A549 (cell line): Measurements from ENCODE around the gene USH1C. TPM values are rescaled to one million over a fixed set of nuclear protein-coding genes. Genes with fewer than 3 reads are reported as not detected.

Experiments used
- ATAC-seq, 2 experiments: fragments of 200-7000 bp in 1 of 2; fragments of >200 bp in 1 of 2; cut with Nextera tagmentation in 1 of 2; cut with Tn5 transposase in 1 of 2; 3 replicates each; pipeline versions ENCODE4 v1.8.0 to v1.9.1; 2018 to 2020; ENCODE audit warnings: mild to moderate bottlenecking in 1 of 2, moderate library complexity in 1 of 2
- CTCF ChIA-PET: fragments of 300-600 bp; sonication (Branson Sonifier 250); formaldehyde crosslinking; extraction: SDS; loops from one replicate; lab custom pipeline; 2021; ENCODE audit warnings: antibody characterized with exemption, inconsistent platforms; lab: Yijun Ruan, JAX
- POLR2A ChIA-PET: fragments of 350-600 bp; formaldehyde crosslinking; extraction: SDS; loops from one replicate; lab custom pipeline; 2021; ENCODE audit warnings: antibody characterized with exemption, inconsistent platforms; lab: Yijun Ruan, JAX
- DNase-seq, 2 experiments: peaks; one replicate each; pipeline versions ENCODE4 v3.0.0 to v3.0.0-alpha.2; 2011 to 2016; ENCODE audit warnings: low read depth in 1 of 2, low spot score in 1 of 2
- FAIRE-seq: peaks from 2 replicates; lab custom pipeline; 2011; peaks lifted over from hg19 to GRCh38; lab: Jason Lieb, UNC
- H3K27ac ChIP-seq, 2 experiments: fragments of >200 bp; sonication (Bioruptor Twin); formaldehyde crosslinking; 3 replicates each; pipeline ENCODE4 v1.5.1; 2016 to 2017
- H3K4me1 ChIP-seq: fragments of >200 bp; sonication (Bioruptor Twin); formaldehyde crosslinking; 3 replicates; pipeline ENCODE4 v1.6.1; 2016
- H3K4me2 ChIP-seq: fragments of >200 bp; sonication (Bioruptor Twin); formaldehyde crosslinking; 3 replicates; pipeline ENCODE4 v1.6.1; 2016
- H3K4me3 ChIP-seq: fragments of >200 bp; sonication (Bioruptor Twin); formaldehyde crosslinking; 3 replicates; pipeline ENCODE4 v1.5.1; 2016
- H3K9me3 ChIP-seq: fragments of >200 bp; sonication (Bioruptor Twin); formaldehyde crosslinking; 3 replicates; pipeline ENCODE4 v1.6.1; 2016
- BHLHE40 ChIP-seq: IDR thresholded peaks from 2 replicates; pipeline ENCODE4 v1.6.1; 2012; ENCODE audit warnings: low read depth, low read length, inconsistent platforms
- CBX2 ChIP-seq: fragments of 200-600 bp; sonication (generic); IDR thresholded peaks from 2 replicates; pipeline ENCODE4 v1.6.1; 2016; ENCODE audit warnings: low read depth, mild to moderate bottlenecking, borderline replicate concordance
- CBX8 ChIP-seq: fragments of 200-600 bp; sonication (generic); IDR thresholded peaks from 2 replicates; pipeline ENCODE4 v1.6.1; 2016
- CHD4 ChIP-seq: fragments of 200-600 bp; sonication (generic); IDR thresholded peaks from 2 replicates; pipeline ENCODE4 v1.6.1; 2016; ENCODE audit warnings: antibody characterized with exemption, mild to moderate bottlenecking, borderline replicate concordance
- EHF ChIP-seq: fragments of 250-450 bp; sonication (Bioruptor Pico); IDR thresholded peaks from 2 replicates; pipeline ENCODE4 v1.5.0; 2020; ENCODE audit warnings: mild to moderate bottlenecking
- EHMT2 ChIP-seq: fragments of 200-600 bp; sonication (generic); IDR thresholded peaks from 2 replicates; pipeline ENCODE4 v1.6.1; 2016; ENCODE audit warnings: antibody characterized with exemption, low read depth, mild to moderate bottlenecking, moderate library complexity
- ESRRA ChIP-seq: fragments of 150-350 bp; IDR thresholded peaks from 2 replicates; pipeline ENCODE4 v1.6.1; 2014; ENCODE audit warnings: mild to moderate bottlenecking, low read length, borderline replicate concordance
- FOSL2 ChIP-seq, 2 experiments: fragments of 450-650 bp in 1 of 2; fragments of >200 bp in 1 of 2; sonication (Bioruptor Twin) in 1 of 2; formaldehyde crosslinking; IDR thresholded peaks; 2 replicates each; pipeline versions ENCODE4 v1.5.0 to v1.6.1; 2016 to 2020; ENCODE audit warnings: mild to moderate bottlenecking in 1 of 2, moderate library complexity in 1 of 2
- FOXS1 ChIP-seq: fragments of 250-450 bp; sonication (Bioruptor Pico); IDR thresholded peaks from 2 replicates; pipeline ENCODE4 v1.5.0; 2020; ENCODE audit warnings: mild to moderate bottlenecking, moderate library complexity
- HEYL ChIP-seq: fragments of 250-450 bp; sonication (Bioruptor Pico); IDR thresholded peaks from 2 replicates; pipeline ENCODE4 v1.8.0; 2021; ENCODE audit warnings: mild to moderate bottlenecking, moderate library complexity
- HOXA7 ChIP-seq: fragments of 250-450 bp; sonication (Bioruptor Pico); IDR thresholded peaks from 2 replicates; pipeline ENCODE4 v1.5.0; 2020; ENCODE audit warnings: mild to moderate bottlenecking, moderate library complexity
- HOXB13 ChIP-seq: fragments of 250-450 bp; sonication (Bioruptor Pico); IDR thresholded peaks from 2 replicates; pipeline ENCODE4 v1.5.0; 2020; ENCODE audit warnings: low read depth, mild to moderate bottlenecking, moderate library complexity
- JUNB ChIP-seq: fragments of >200 bp; sonication (Bioruptor Twin); formaldehyde crosslinking; IDR thresholded peaks from 2 replicates; pipeline ENCODE4 v1.6.1; 2016
- KDM1A ChIP-seq: fragments of 200-600 bp; sonication (generic); IDR thresholded peaks from 2 replicates; pipeline ENCODE4 v1.6.1; 2016; ENCODE audit warnings: low read depth, mild to moderate bottlenecking
- MAX ChIP-seq: IDR thresholded peaks from 2 replicates; pipeline ENCODE4 v1.6.1; 2012
- MAZ ChIP-seq: fragments of 150-350 bp; IDR thresholded peaks from 2 replicates; pipeline ENCODE4 v1.6.1; 2014; ENCODE audit warnings: antibody characterized with exemption, low read depth, low read length, borderline replicate concordance
- MYC ChIP-seq: IDR thresholded peaks from 2 replicates; pipeline ENCODE4 v1.6.1; 2012; ENCODE audit warnings: mild to moderate bottlenecking, inconsistent platforms, low read length, improper control_type of control experiment, borderline replicate concordance
- NPAS2 ChIP-seq: fragments of 250-450 bp; sonication (Bioruptor Pico); IDR thresholded peaks from 2 replicates; pipeline ENCODE4 v1.8.0; 2022; ENCODE audit warnings: mild to moderate bottlenecking, moderate library complexity, borderline replicate concordance
- PHF8 ChIP-seq: fragments of 200-600 bp; sonication (generic); IDR thresholded peaks from 2 replicates; pipeline ENCODE4 v1.6.1; 2016; ENCODE audit warnings: low read depth, mild to moderate bottlenecking, antibody characterized with exemption, moderate library complexity, borderline replicate concordance
- POLR2AphosphoS2 ChIP-seq: conservative IDR thresholded peaks from 2 replicates; pipeline ENCODE4 v1.6.1; 2012; ENCODE audit warnings: low read length, improper control_type of control experiment, inconsistent platforms
- RAD21 ChIP-seq, 2 experiments: fragments of >200 bp in 1 of 2; sonication (Bioruptor Twin) in 1 of 2; formaldehyde crosslinking in 1 of 2; IDR thresholded peaks in 1 of 2; conservative IDR thresholded peaks in 1 of 2; 2 replicates in 1 of 2; 3 replicates in 1 of 2; pipeline ENCODE4 v1.6.1; 2012 to 2018; ENCODE audit warnings: inconsistent platforms in 1 of 2
- RFX5 ChIP-seq: fragments of 450-650 bp; IDR thresholded peaks from 2 replicates; pipeline ENCODE4 v1.7.1; 2014; ENCODE audit warnings: antibody characterized with exemption, mild to moderate bottlenecking, moderate library complexity
- SREBF2 ChIP-seq: fragments of 450-650 bp; IDR thresholded peaks from 2 replicates; pipeline ENCODE4 v1.6.1; 2014; ENCODE audit warnings: mild to moderate bottlenecking, moderate library complexity
- TFCP2L1 ChIP-seq: fragments of 250-450 bp; sonication (Bioruptor Pico); IDR thresholded peaks from 2 replicates; pipeline ENCODE4 v1.5.0; 2021; ENCODE audit warnings: mild to moderate bottlenecking
- ZC3H11A ChIP-seq: fragments of 450-650 bp; IDR thresholded peaks from 2 replicates; pipeline ENCODE4 v1.6.1; 2014; ENCODE audit warnings: antibody characterized with exemption, mild to moderate bottlenecking
- ZNF302 ChIP-seq: fragments of 250-450 bp; sonication (Bioruptor Pico); IDR thresholded peaks from 2 replicates; pipeline ENCODE4 v1.9.0; 2021; ENCODE audit warnings: inconsistent platforms, mild to moderate bottlenecking, moderate library complexity
- WGBS: methylation state at CpG from one replicate; pipeline ENCODE4 v1.1.6; 2017; ENCODE audit errors: missing lambda C conversion rate; 5-methylcytosine and 5-hydroxymethylcytosine counted together
- polyA plus RNA-seq, 4 experiments: library from polyadenylated mRNA; depleted of rRNA in 3 of 4; stranded (reverse); fragments of >200 nt; fragmentation: RNase III in 1 of 4; extraction: RNeasy Plus Mini Kit Qiagen cat#74134 plus additional on column Dnase treatment in 1 of 4; gene quantifications; 2 replicates in 3 of 4; 3 replicates in 1 of 4; pipeline ENCODE4 v1.2.3, GENCODE V29; 2011 to 2017
- TF ChIP-seq, protein P1 (sequence below): fragments of >200 bp; sonication (Bioruptor Twin); formaldehyde crosslinking; IDR thresholded peaks from 2 replicates; pipeline ENCODE4 v1.6.1; 2016
- TF ChIP-seq, protein P2 (sequence below): fragments of 150-350 bp; IDR thresholded peaks from 2 replicates; pipeline ENCODE4 v1.6.1; 2014; ENCODE audit warnings: low read depth, mild to moderate bottlenecking, low read length
- TF ChIP-seq, protein P3 (sequence below): fragments of 250-450 bp; sonication (Bioruptor Pico); IDR thresholded peaks from 2 replicates; pipeline ENCODE4 v1.5.0; 2021; ENCODE audit warnings: mild to moderate bottlenecking, moderate library complexity, borderline replicate concordance

USH1C gene
- polyA plus RNA-seq, 2 of the 4 experiments (the other 2 are of a cell fraction), result 3.2 to 8.6 TPM

- TF ChIP-seq NPAS2, result no peak
- TF ChIP-seq, all 56 proteins: peak for 0
Measured at GRCh38 chr11:17563231-17563646, 19.0 kb upstream of the USH1C start (continued).

DNA sequence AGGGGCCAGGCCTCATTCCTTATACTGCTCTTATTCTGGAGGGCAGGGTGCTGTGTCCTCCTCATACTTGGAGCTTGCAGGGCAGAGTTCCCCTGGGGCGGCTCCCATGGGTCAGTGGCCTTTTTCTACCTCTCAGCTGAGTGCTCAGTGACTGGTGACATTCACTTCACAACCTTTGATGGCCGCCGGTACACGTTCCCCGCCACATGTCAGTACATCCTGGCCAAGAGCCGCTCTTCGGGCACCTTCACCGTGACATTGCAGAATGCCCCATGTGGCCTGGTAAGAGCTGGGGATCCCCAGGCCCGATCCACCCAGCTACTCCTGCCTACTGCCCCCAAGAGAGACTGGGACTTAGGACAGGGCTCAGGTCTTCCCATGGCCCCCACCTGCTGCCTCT lies 17.3 kb upstream of the USH1C start:
- CTCF ChIA-PET, result interaction anchor here (1.1 to 2.7 kb wide), 3 partner anchors 13 to 169 kb away, joined by 3 to 10 read pairs (median 3); no protein-coding TSS in a partner anchor
- no peak for DNase-seq

GRCh38 chr11:17561111-17561415 lies 16.8 kb upstream of the USH1C start:
- ATAC-seq (no peak), FAIRE-seq (no peak)
- POLR2A ChIA-PET, result no interaction called here
- TF ChIP-seq, protein P1, sequence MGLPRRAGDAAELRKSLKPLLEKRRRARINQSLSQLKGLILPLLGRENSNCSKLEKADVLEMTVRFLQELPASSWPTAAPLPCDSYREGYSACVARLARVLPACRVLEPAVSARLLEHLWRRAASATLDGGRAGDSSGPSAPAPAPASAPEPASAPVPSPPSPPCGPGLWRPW, result no peak
- TF ChIP-seq HOXB13 (no peak), ESRRA (no peak), RAD21 (conservative IDR thresholded peaks at IDR 0.05 in 1 of 2, IDR thresholded peaks at IDR 0.05 in 1 of 2) (no peak), CBX2 (no peak), POLR2AphosphoS2 (no peak), BHLHE40 (no peak), EHMT2 (no peak), MAX (no peak), FOSL2 (IDR thresholded peaks at IDR 0.05) (no peak), FOSL2 (CRISPR knock-in tag; IDR thresholded peaks at IDR 0.05) (no peak), HEYL (CRISPR knock-in tag) (no peak)
- TF ChIP-seq, all 56 proteins: peak for 0
- Histone ChIP-seq H3K4me2 (no peak overlapping the region), H3K9me3 (no peaks in the 10 kb centered on the region), H3K4me3 (no peak overlapping the region), H3K27ac (no peak overlapping the region), H3K4me1 (no peaks in the 10 kb centered on the region)
- WGBS, result 61% methylated on average over 4 of the region's 4 CpGs
- no peak for DNase-seq
- CTCF ChIA-PET, result interaction anchor here (1.1 to 2.7 kb wide), 3 partner anchors 13 to 170 kb away, joined by 3 to 10 read pairs (median 3); no protein-coding TSS in a partner anchor

More for the DNA sequence above, 17.3 kb upstream of the USH1C start:
- no peak overlapping the region for H3K4me2 ChIP-seq
- H3K27ac ChIP-seq, result no peak overlapping the region
- FAIRE-seq, result no peak
- POLR2A ChIA-PET, result no interaction called here
- TF ChIP-seq KDM1A (no peak), TFCP2L1 (CRISPR knock-in tag) (no peak)
- WGBS, result 82% methylated on average over 9 of the region's 9 CpGs
- no peaks in the 10 kb centered on the region for H3K4me1 ChIP-seq
- H3K9me3 ChIP-seq, result no peaks in the 10 kb centered on the region
- no peak overlapping the region for H3K4me3 ChIP-seq
- ATAC-seq, result no peak

DNA sequence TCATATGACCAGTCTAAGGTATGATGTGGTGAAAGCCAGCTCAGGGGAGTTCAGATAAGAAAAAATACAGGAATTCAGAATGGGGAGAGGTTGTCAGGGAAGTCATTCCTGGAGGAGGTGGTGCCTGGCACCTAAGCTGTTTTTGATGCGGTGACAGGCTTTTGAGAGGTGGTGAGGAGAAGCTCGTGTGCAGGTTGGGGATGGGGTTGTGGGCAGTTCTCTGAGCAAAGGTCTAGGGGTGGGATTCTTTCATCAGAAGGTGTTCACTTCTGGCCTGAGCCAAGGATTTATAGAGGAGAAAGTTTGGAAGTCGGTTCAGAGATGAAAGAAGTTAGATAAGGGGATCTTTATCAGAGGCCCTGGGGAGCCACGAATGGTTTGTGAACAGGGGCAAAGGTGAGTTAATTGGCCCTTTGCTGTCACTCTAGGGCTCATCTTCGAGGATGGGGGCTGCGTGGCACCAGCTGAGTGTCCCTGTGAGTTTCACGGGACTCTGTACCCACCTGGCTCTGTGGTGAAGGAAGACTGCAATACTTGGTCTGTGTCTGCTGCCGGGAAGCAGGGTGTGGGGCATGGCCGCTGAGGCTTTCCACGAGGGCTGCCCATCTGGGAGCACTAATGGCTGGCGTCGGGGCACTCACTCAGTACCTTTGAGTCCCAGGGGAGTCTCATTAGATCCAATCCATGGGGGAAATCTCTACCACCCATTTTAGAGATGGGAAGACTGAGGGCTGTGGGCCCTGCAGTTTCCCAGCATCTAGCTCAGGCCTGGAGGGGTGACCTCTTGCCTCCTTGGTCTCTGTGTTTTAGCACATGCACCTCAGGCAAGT lies 16.3 kb upstream of the USH1C start:
- ChIA-PET POLR2A (no interaction called here), CTCF (interaction anchor here (1.3 to 2.7 kb wide), 2 partner anchors 32 to 170 kb away, joined by 3 to 10 read pairs; no protein-coding TSS in a partner anchor)
- ATAC-seq, result no peak
- WGBS, result 59% methylated on average over 12 of the region's 12 CpGs
- TF ChIP-seq FOSL2 (IDR thresholded peaks at IDR 0.05), result no peak
- TF ChIP-seq FOSL2 (CRISPR knock-in tag; IDR thresholded peaks at IDR 0.05), result no peak
- no peak for TF ChIP-seq MYC
- TF ChIP-seq CBX8, result no peak
- TF ChIP-seq RFX5, result no peak
- TF ChIP-seq, protein P2, sequence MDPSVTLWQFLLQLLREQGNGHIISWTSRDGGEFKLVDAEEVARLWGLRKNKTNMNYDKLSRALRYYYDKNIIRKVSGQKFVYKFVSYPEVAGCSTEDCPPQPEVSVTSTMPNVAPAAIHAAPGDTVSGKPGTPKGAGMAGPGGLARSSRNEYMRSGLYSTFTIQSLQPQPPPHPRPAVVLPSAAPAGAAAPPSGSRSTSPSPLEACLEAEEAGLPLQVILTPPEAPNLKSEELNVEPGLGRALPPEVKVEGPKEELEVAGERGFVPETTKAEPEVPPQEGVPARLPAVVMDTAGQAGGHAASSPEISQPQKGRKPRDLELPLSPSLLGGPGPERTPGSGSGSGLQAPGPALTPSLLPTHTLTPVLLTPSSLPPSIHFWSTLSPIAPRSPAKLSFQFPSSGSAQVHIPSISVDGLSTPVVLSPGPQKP, result no peak
- TF ChIP-seq ZC3H11A, result no peak
- no peak for TF ChIP-seq TFCP2L1 (CRISPR knock-in tag)
- no peak for TF ChIP-seq CHD4
- no peak for TF ChIP-seq PHF8
- no peak for TF ChIP-seq CBX2
- TF ChIP-seq JUNB, result no peak
- TF ChIP-seq, protein P3, sequence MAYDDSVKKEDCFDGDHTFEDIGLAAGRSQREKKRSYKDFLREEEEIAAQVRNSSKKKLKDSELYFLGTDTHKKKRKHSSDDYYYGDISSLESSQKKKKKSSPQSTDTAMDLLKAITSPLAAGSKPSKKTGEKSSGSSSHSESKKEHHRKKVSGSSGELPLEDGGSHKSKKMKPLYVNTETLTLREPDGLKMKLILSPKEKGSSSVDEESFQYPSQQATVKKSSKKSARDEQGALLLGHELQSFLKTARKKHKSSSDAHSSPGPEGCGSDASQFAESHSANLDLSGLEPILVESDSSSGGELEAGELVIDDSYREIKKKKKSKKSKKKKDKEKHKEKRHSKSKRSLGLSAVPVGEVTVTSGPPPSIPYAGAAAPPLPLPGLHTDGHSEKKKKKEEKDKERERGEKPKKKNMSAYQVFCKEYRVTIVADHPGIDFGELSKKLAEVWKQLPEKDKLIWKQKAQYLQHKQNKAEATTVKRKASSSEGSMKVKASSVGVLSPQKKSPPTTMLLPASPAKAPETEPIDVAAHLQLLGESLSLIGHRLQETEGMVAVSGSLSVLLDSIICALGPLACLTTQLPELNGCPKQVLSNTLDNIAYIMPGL (CRISPR knock-in tag), result no peak
- no peak for TF ChIP-seq FOXS1 (CRISPR knock-in tag)
- no peak for TF ChIP-seq HOXA7 (CRISPR knock-in tag)
- no peak for TF ChIP-seq SREBF2
- TF ChIP-seq ZNF302 (CRISPR knock-in tag), result no peak
- TF ChIP-seq MAZ, result no peak
- TF ChIP-seq EHF, result no peak
- Histone ChIP-seq H3K4me1 (no peaks in the 10 kb centered on the region), H3K27ac (no peak overlapping the region), H3K4me3 (no peak overlapping the region), H3K9me3 (no peaks in the 10 kb centered on the region), H3K4me2 (no peak overlapping the region)
- FAIRE-seq, result no peak
- DNase-seq, result no peak
